GM23338 (cell line): ENCODE data around the gene CALML3.

Experiments
- CTCF ChIP-seq, 2 experiments: fragments of 200-600 bp in 1 of 2; sonication (generic) in 1 of 2; conservative IDR thresholded peaks; 2 replicates each; pipeline versions ENCODE4 v1.5.1 to v1.6.1; 2016 to 2017; ENCODE audit warnings: antibody characterized with exemption in 2 of 2, low read depth in 2 of 2, mild to moderate bottlenecking in 2 of 2, moderate library complexity in 1 of 2
- EZH2 ChIP-seq: fragments of 200-600 bp; sonication (generic); IDR thresholded peaks from one replicate; pipeline ENCODE4 v1.8.0; 2017; ENCODE audit warnings: antibody characterized with exemption, mild to moderate bottlenecking, low read depth; ENCODE audit not compliant: unreplicated experiment
- EZH2phosphoT487 ChIP-seq: fragments of 200-600 bp; sonication (generic); IDR thresholded peaks from one replicate; pipeline ENCODE4 v1.8.1; 2018; ENCODE audit warnings: antibody characterized with exemption; ENCODE audit not compliant: unreplicated experiment
- TF ChIP-seq, protein P1 (sequence below): IDR thresholded peaks from one replicate; pipeline ENCODE4 v1.6.1; 2018; ENCODE audit warnings: antibody characterized with exemption; ENCODE audit not compliant: unreplicated experiment

DNA sequence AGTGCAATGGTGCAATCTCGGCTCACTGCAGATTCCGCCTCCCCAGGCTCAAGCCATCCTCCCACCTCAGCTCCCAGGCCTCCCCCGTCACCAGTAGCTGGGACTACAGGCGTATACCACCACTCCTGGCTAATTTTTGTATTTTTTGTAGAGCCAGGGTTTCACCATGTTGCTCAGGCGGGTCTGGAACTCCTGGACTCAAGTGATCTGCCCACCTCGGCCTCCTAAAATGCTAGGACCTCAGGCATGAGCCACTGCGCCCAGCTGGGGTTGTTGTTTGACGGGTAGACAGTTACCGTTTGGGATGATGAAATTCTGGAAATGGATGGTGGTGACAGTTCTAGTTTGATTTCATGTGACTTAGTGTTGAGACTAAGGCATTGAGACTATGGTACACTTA lies 15.3 kb downstream of the CALML3 start:
- TF ChIP-seq EZH2 (no peak), CTCF (conservative IDR thresholded peaks at IDR 0.05; ENCODE audit: low read depth in 2 of 2) (no peak), EZH2phosphoT487 (no peak)
- TF ChIP-seq, protein P1, sequence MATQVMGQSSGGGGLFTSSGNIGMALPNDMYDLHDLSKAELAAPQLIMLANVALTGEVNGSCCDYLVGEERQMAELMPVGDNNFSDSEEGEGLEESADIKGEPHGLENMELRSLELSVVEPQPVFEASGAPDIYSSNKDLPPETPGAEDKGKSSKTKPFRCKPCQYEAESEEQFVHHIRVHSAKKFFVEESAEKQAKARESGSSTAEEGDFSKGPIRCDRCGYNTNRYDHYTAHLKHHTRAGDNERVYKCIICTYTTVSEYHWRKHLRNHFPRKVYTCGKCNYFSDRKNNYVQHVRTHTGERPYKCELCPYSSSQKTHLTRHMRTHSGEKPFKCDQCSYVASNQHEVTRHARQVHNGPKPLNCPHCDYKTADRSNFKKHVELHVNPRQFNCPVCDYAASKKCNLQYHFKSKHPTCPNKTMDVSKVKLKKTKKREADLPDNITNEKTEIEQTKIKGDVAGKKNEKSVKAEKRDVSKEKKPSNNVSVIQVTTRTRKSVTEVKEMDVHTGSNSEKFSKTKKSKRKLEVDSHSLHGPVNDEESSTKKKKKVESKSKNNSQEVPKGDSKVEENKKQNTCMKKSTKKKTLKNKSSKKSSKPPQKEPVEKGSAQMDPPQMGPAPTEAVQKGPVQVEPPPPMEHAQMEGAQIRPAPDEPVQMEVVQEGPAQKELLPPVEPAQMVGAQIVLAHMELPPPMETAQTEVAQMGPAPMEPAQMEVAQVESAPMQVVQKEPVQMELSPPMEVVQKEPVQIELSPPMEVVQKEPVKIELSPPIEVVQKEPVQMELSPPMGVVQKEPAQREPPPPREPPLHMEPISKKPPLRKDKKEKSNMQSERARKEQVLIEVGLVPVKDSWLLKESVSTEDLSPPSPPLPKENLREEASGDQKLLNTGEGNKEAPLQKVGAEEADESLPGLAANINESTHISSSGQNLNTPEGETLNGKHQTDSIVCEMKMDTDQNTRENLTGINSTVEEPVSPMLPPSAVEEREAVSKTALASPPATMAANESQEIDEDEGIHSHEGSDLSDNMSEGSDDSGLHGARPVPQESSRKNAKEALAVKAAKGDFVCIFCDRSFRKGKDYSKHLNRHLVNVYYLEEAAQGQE, result no peak
